ENCODE measurements around the gene CACTIN.

The CACTIN gene

DNA sequence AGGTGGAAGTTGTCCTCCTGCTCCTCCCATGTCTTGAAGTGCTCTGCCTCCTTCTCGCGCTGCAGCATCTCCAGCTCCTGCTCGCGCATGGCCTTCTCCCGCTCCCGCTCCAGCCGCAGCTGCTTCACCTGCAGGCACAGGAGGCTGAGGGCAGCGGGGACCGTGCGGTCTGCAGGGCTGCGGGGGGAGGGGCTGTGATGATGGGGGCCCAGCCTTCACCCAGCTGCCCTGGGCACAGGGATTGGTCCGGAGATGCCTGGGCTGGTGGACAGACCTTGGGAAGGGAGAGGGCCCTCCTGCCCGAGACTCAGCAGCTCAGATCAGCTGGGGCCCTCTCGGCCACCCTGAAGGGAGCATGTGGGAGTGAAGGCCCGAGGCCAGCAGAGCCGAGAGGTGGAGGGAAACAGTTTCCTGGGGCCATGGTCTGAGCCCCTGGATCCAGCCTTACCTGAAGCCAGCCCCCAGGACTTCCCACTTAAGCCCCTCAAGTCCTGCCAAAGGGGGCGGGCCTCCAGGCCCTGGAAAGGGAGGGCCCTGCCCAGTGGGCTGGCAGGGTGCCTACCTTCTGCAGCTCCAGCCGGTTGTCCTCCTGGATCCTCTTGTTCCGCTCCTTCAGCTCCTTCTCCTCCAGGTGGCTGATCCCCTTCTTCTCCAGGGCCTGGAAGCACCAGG lies 6.3 kb downstream of the CACTIN start:
- no peaks in the 10 kb centered on the region for H3K27me3 ChIP-seq (ENCODE audit: control insufficient read depth in 1 of 2, insufficient read depth in 1 of 2, low read length in 2 of 2)
- no peak overlapping the region for H3K4ac ChIP-seq (ENCODE audit: low read depth in 1 of 2, low read length in 2 of 2)
- peaks cover 28% of the 10 kb centered on the region for H3K79me1 ChIP-seq (replicated peaks; ENCODE audit: low read length, poor library complexity, severe bottlenecking)
- H3K23ac ChIP-seq (ENCODE audit: low read length in 2 of 2) = no peak overlapping the region
- no peak overlapping the region for H2BK120ac ChIP-seq (ENCODE audit: low read depth, low read length)
- no peak overlapping the region for H2AFZ ChIP-seq (ENCODE audit: low read depth, low read length)
- H2BK15ac ChIP-seq (ENCODE audit: low read depth, poor library complexity, severe bottlenecking) = no peak overlapping the region
- peaks cover 39 to 84% of the 10 kb centered on the region in 2 experiments for H3K36me3 ChIP-seq (ENCODE audit: control insufficient read depth in 1 of 2, insufficient read depth in 2 of 2, low read depth in 1 of 2, low read length in 2 of 2)
- H2BK12ac ChIP-seq (ENCODE audit: low read length in 2 of 2) = no peak overlapping the region
- peaks cover 14% of the 10 kb centered on the region for H3K4me1 ChIP-seq (ENCODE audit: control insufficient read depth, insufficient read depth, low read depth, low read length)
- WGBS = 94% methylated on average over 19 of the region's 19 CpGs
- H3K4me2 ChIP-seq (ENCODE audit: low read length, poor library complexity, severe bottlenecking) = no peak overlapping the region
- no peak overlapping the region for H4K91ac ChIP-seq (ENCODE audit: low read length)
- H2AK5ac ChIP-seq (ENCODE audit: low read length, severe bottlenecking) = no peak overlapping the region
- no peak overlapping the region for H3K9ac ChIP-seq (ENCODE audit: low read length)
- no peak overlapping the region for H2BK5ac ChIP-seq (ENCODE audit: low read depth, low read length, poor library complexity, severe bottlenecking)
- no peak overlapping the region for H4K8ac ChIP-seq (ENCODE audit: low read length)
- H3K14ac ChIP-seq (ENCODE audit: low read length in 2 of 2) = no peak overlapping the region
- no peaks in the 10 kb centered on the region for H3K9me3 ChIP-seq (ENCODE audit: control insufficient read depth, low read length)
- DNase-seq = no peak
- H3K4me3 ChIP-seq (ENCODE audit: insufficient read depth in 1 of 2, low read depth in 1 of 2, low read length in 2 of 2) = no peak overlapping the region
- H3K27ac ChIP-seq (ENCODE audit: low read length, poor library complexity, severe bottlenecking) = no peak overlapping the region
- H3K18ac ChIP-seq (ENCODE audit: low read depth in 1 of 2, low read length in 2 of 2) = no peak overlapping the region

DNA sequence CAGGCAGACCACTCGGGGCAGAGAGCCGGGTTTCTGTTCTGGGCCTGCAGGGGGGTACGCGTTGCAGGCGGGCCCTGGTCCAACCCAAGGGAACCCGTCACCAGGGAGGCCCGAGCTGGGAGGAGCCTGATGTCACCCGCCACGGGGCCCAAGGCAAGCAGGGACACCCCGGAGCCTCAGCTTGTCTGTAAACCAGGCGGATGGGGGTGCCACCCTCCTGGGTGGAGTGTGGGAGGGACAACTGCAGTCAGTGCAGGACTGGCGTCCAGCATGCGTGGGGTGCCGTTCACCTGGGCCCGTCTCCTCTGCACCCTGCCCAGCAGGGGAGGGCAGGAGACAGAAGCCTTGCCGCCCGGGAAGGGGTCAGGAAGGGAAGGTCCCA lies 7.0 kb downstream of the CACTIN start:
- H3K4me1 ChIP-seq (ENCODE audit: control insufficient read depth, insufficient read depth, low read depth, low read length) = peaks cover 13% of the 10 kb centered on the region
- no peak overlapping the region for H3K4me2 ChIP-seq (ENCODE audit: low read length, poor library complexity, severe bottlenecking)
- no peak overlapping the region for H2BK12ac ChIP-seq (ENCODE audit: low read length in 2 of 2)
- no peak overlapping the region for H2BK5ac ChIP-seq (ENCODE audit: low read depth, low read length, poor library complexity, severe bottlenecking)
- no peak overlapping the region for H4K8ac ChIP-seq (ENCODE audit: low read length)
- no peak overlapping the region for H2AK5ac ChIP-seq (ENCODE audit: low read length, severe bottlenecking)
- H2BK15ac ChIP-seq (ENCODE audit: low read depth, poor library complexity, severe bottlenecking) = no peak overlapping the region
- H3K18ac ChIP-seq (ENCODE audit: low read depth in 1 of 2, low read length in 2 of 2) = no peak overlapping the region
- H3K9ac ChIP-seq (ENCODE audit: low read length) = no peak overlapping the region
- H3K36me3 ChIP-seq (ENCODE audit: control insufficient read depth in 1 of 2, insufficient read depth in 2 of 2, low read depth in 1 of 2, low read length in 2 of 2) = peaks cover 39 to 91% of the 10 kb centered on the region in 2 experiments
- H2AFZ ChIP-seq (ENCODE audit: low read depth, low read length) = no peak overlapping the region
- H3K27me3 ChIP-seq (ENCODE audit: control insufficient read depth in 1 of 2, insufficient read depth in 1 of 2, low read length in 2 of 2) = no peaks in the 10 kb centered on the region
- H3K9me3 ChIP-seq (ENCODE audit: control insufficient read depth, low read length) = no peaks in the 10 kb centered on the region
- no peak for DNase-seq
- H2BK120ac ChIP-seq (ENCODE audit: low read depth, low read length) = no peak overlapping the region
- peak overlapping the region; percentile 35 for H4K91ac ChIP-seq (ENCODE audit: low read length)
- H3K27ac ChIP-seq (ENCODE audit: low read length, poor library complexity, severe bottlenecking) = no peak overlapping the region
- H3K4ac ChIP-seq (ENCODE audit: low read depth in 1 of 2, low read length in 2 of 2) = no peak overlapping the region
- no peak overlapping the region for H3K23ac ChIP-seq (ENCODE audit: low read length in 2 of 2)
- H3K14ac ChIP-seq (ENCODE audit: low read length in 2 of 2) = no peak overlapping the region
- 92% methylated on average over 16 of the region's 17 CpGs for WGBS
- H3K4me3 ChIP-seq (ENCODE audit: insufficient read depth in 1 of 2, low read depth in 1 of 2, low read length in 2 of 2) = no peak overlapping the region
- peaks cover 30% of the 10 kb centered on the region for H3K79me1 ChIP-seq (replicated peaks; ENCODE audit: low read length, poor library complexity, severe bottlenecking)

DNA sequence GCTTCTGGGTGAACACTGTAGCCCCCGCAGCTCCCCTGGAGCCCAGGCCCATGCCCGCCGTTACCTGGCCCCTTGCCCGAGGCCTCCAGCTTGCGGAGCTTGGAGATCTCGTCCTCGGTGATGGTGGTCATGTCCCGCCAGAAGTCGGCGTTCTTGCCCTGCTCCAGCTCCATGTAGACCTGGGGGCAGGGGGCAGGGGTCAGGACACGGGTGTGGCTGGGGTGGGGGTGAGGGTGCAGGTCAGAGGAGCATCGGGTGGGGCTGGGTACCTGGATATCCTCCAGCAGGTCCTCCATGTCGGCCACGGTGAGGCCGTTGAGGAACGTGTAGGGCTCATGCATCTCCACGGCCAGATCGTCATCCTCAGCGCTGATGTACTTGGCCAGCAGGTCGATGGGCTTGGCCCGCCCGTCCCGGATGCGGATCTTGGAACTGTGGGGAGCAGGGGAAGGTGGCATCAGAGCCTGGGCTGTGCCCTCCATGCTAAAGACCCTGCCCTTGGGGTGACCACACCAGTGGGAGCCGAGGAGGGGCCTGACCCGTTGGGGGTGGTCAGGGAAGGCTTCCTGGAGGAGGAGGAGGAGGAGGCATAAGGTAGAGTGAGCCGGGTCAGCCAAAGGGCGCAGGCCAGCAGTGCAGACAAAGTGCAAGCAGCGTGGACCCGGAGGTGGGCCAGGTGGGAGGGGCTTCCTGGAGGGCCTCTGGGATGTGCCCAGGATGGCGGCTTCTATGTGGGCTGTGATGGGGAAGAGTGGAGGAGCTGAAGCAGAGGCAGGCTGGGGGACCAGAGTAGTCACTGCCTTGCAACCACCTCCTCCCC lies 7.6 kb downstream of the CACTIN start:
- no peak overlapping the region for H2BK12ac ChIP-seq (ENCODE audit: low read length in 2 of 2)
- H2BK120ac ChIP-seq (ENCODE audit: low read depth, low read length) = no peak overlapping the region
- H2BK5ac ChIP-seq (ENCODE audit: low read depth, low read length, poor library complexity, severe bottlenecking) = no peak overlapping the region
- no peak overlapping the region for H2AFZ ChIP-seq (ENCODE audit: low read depth, low read length)
- 92% methylated on average over 31 of the region's 31 CpGs for WGBS
- no peaks in the 10 kb centered on the region for H3K9me3 ChIP-seq (ENCODE audit: control insufficient read depth, low read length)
- H3K4me2 ChIP-seq (ENCODE audit: low read length, poor library complexity, severe bottlenecking) = no peak overlapping the region
- no peak overlapping the region for H3K4ac ChIP-seq (ENCODE audit: low read depth in 1 of 2, low read length in 2 of 2)
- no peak overlapping the region for H3K18ac ChIP-seq (ENCODE audit: low read depth in 1 of 2, low read length in 2 of 2)
- no peak overlapping the region for H2BK15ac ChIP-seq (ENCODE audit: low read depth, poor library complexity, severe bottlenecking)
- no peak overlapping the region for H2AK5ac ChIP-seq (ENCODE audit: low read length, severe bottlenecking)
- H4K91ac ChIP-seq (ENCODE audit: low read length) = no peak overlapping the region
- H3K79me1 ChIP-seq (replicated peaks; ENCODE audit: low read length, poor library complexity, severe bottlenecking) = peaks cover 26% of the 10 kb centered on the region
- no peak overlapping the region for H3K27ac ChIP-seq (ENCODE audit: low read length, poor library complexity, severe bottlenecking)
- no peak overlapping the region for H3K9ac ChIP-seq (ENCODE audit: low read length)
- no peak overlapping the region for H3K23ac ChIP-seq (ENCODE audit: low read length in 2 of 2)
- no peak overlapping the region for H3K4me3 ChIP-seq (ENCODE audit: insufficient read depth in 1 of 2, low read depth in 1 of 2, low read length in 2 of 2)
- H3K27me3 ChIP-seq (ENCODE audit: control insufficient read depth in 1 of 2, insufficient read depth in 1 of 2, low read length in 2 of 2) = no peaks in the 10 kb centered on the region
- peaks cover 9% of the 10 kb centered on the region for H3K4me1 ChIP-seq (ENCODE audit: control insufficient read depth, insufficient read depth, low read depth, low read length)
- no peak for DNase-seq
- peaks cover 39 to 92% of the 10 kb centered on the region in 2 experiments for H3K36me3 ChIP-seq (ENCODE audit: control insufficient read depth in 1 of 2, insufficient read depth in 2 of 2, low read depth in 1 of 2, low read length in 2 of 2)
- H4K8ac ChIP-seq (ENCODE audit: low read length) = no peak overlapping the region
- H3K14ac ChIP-seq (ENCODE audit: low read length in 2 of 2) = no peak overlapping the region

DNA sequence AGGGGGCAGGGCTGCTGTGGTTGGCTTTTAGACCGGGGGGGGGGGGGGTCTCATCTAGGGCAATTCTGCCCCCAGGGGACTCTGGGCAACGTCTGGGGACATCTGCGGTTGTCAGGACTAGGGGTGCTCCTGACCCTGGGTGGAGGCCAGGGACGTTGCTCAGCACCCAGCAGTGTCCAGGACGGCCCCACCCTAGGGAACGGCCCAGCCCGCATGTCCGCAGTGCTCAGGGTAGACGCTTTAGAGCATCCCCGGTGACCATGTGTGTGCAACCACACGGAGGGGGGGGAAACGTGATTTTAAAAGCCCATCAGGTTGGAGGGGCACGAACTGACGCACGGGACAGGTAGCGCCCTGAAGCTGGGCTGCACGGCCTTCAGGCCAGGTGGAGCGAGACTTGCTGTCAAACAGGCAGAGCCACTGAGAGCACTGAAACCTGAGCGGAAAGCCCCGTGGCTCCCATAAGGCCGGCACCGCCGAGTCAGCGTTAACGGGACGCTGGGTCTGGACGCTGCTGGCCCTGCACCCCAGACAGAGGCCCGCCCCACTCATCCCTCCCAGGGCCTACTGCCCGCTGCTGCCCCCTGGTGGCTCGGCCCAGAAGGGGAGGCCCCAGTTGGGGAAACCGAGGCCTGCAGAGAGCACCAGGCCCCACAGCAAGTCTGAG lies 8.3 kb downstream of the CACTIN start:
- H3K4me3 ChIP-seq (ENCODE audit: insufficient read depth in 1 of 2, low read depth in 1 of 2, low read length in 2 of 2) = peak overlapping the region in 1 of 2 experiments; percentile 65
- H3K4me2 ChIP-seq (ENCODE audit: low read length, poor library complexity, severe bottlenecking) = no peak overlapping the region
- no peak overlapping the region for H2BK15ac ChIP-seq (ENCODE audit: low read depth, poor library complexity, severe bottlenecking)
- DNase-seq = peak; percentile 68
- H3K4me1 ChIP-seq (ENCODE audit: control insufficient read depth, insufficient read depth, low read depth, low read length) = peaks cover 12% of the 10 kb centered on the region
- no peak overlapping the region for H2BK12ac ChIP-seq (ENCODE audit: low read length in 2 of 2)
- H3K79me1 ChIP-seq (replicated peaks; ENCODE audit: low read length, poor library complexity, severe bottlenecking) = peaks cover 28% of the 10 kb centered on the region
- H2AK5ac ChIP-seq (ENCODE audit: low read length, severe bottlenecking) = no peak overlapping the region
- H3K14ac ChIP-seq (ENCODE audit: low read length in 2 of 2) = no peak overlapping the region
- no peak overlapping the region for H2BK5ac ChIP-seq (ENCODE audit: low read depth, low read length, poor library complexity, severe bottlenecking)
- peaks cover 36 to 93% of the 10 kb centered on the region in 2 experiments for H3K36me3 ChIP-seq (ENCODE audit: control insufficient read depth in 1 of 2, insufficient read depth in 2 of 2, low read depth in 1 of 2, low read length in 2 of 2)
- peak overlapping the region in 1 of 2 experiments; percentile 70 for H3K18ac ChIP-seq (ENCODE audit: low read depth in 1 of 2, low read length in 2 of 2)
- no peak overlapping the region for H3K4ac ChIP-seq (ENCODE audit: low read depth in 1 of 2, low read length in 2 of 2)
- no peak overlapping the region for H2BK120ac ChIP-seq (ENCODE audit: low read depth, low read length)
- H3K27me3 ChIP-seq (ENCODE audit: control insufficient read depth in 1 of 2, insufficient read depth in 1 of 2, low read length in 2 of 2) = no peaks in the 10 kb centered on the region
- H4K91ac ChIP-seq (ENCODE audit: low read length) = no peak overlapping the region
- H3K27ac ChIP-seq (ENCODE audit: low read length, poor library complexity, severe bottlenecking) = no peak overlapping the region
- H2AFZ ChIP-seq (ENCODE audit: low read depth, low read length) = no peak overlapping the region
- no peaks in the 10 kb centered on the region for H3K9me3 ChIP-seq (ENCODE audit: control insufficient read depth, low read length)
- no peak overlapping the region for H3K23ac ChIP-seq (ENCODE audit: low read length in 2 of 2)
- whole genome bisulfite sequencing = 68% methylated on average over 31 of the region's 31 CpGs
- peak overlapping the region; percentile 77 for H3K9ac ChIP-seq (ENCODE audit: low read length)
- H4K8ac ChIP-seq (ENCODE audit: low read length) = no peak overlapping the region

Data from mesenchymal stem cell (in vitro differentiated cells and primary cell).